ENCODE data around the gene TPT1. TPM values are rescaled to one million over a fixed set of nuclear protein-coding genes. Genes with fewer than 3 reads are reported as not detected.

Gene TPT1
- total RNA-seq, 2 experiments from 2014 or later: 3,981 to 4,076 TPM

DNA sequence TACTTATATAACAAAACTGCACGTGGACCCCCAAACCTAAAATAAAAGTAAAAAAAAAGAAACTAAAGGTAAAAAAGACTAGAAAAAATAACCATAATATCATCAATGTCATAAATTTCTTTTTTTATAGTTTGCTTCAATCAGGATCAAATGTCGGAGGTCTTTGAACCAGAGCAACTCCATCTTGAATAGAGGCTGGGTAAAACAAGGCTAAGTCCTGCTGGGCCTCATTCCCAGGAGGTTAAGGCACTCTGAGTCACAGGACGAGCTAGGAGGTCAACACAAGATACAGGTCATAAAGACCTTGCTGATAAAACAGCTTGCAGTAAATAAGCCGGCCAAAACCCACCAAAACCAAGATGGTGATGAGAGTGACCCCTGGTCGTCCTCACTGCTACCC is 24.0 kb downstream of the TPT1 start:
- Mint-ChIP-seq H3K27ac (no peak overlapping the region), H3K27me3 (ENCODE audit: low read depth) (no peaks in the 10 kb centered on the region), H3K4me3 (no peak overlapping the region), H3K4me1 (ENCODE audit: low read depth) (peaks cover 6% of the 10 kb centered on the region), H3K36me3 (ENCODE audit: low read depth) (no peaks in the 10 kb centered on the region), H3K9me3 (ENCODE audit: insufficient read depth) (no peaks in the 10 kb centered on the region)
- no peak for DNase-seq
- CTCF ChIA-PET: interaction anchor here (1.5 kb wide), 1 partner anchor 14 kb away, joined by 3 read pairs; no protein-coding TSS in a partner anchor
- POLR2A ChIA-PET: no interaction called here
- ATAC-seq: no peak

DNA sequence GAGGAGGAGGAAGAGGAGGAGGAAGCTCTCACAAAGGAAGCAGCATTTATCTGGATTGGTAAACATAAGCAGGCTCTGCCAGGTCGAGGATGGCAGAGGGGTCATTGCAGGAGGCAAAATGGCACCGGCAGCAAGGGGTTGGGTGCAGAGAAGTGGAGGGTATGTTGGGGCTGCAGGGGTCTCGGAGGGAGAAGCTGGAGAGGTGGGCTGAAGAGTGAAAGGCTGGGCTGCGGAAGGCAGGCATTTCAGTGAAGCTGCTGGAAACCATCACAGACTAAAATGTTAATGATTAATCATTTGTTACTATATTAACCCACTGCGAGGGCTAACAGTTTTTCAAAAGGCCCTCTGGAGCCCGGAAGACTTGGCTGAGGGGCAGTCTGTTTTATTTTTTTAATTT is 24.6 kb downstream of the TPT1 start:
- POLR2A ChIA-PET: no interaction called here
- CTCF ChIA-PET: interaction anchor here (1.0 kb wide), 1 partner anchor 270 kb away, joined by 3 read pairs; no protein-coding TSS in a partner anchor
- DNase-seq (no peak), ATAC-seq (no peak)
- Mint-ChIP-seq H3K9me3 (ENCODE audit: insufficient read depth) (no peaks in the 10 kb centered on the region), H3K36me3 (ENCODE audit: low read depth) (no peaks in the 10 kb centered on the region), H3K27ac (no peak overlapping the region), H3K4me1 (ENCODE audit: low read depth) (peaks cover 10% of the 10 kb centered on the region), H3K4me3 (no peak overlapping the region), H3K27me3 (ENCODE audit: low read depth) (no peaks in the 10 kb centered on the region)

GRCh38 chr13:45315520-45316167 is 25.3 kb downstream of the TPT1 start:
- Mint-ChIP-seq H3K27me3 (ENCODE audit: low read depth) (no peaks in the 10 kb centered on the region), H3K36me3 (ENCODE audit: low read depth) (no peaks in the 10 kb centered on the region), H3K4me1 (ENCODE audit: low read depth) (peaks cover 17% of the 10 kb centered on the region), H3K9me3 (ENCODE audit: insufficient read depth) (no peaks in the 10 kb centered on the region), H3K4me3 (no peak overlapping the region), H3K27ac (no peak overlapping the region)
- ChIA-PET CTCF (interaction anchor here (1.0 kb wide), 1 partner anchor 269 kb away, joined by 3 read pairs; no protein-coding TSS in a partner anchor), POLR2A (interaction anchor here (0.6 kb wide), 1 partner anchor 1607 kb away, joined by 3 read pairs; no protein-coding TSS in a partner anchor)
- ATAC-seq (no peak), DNase-seq (no peak)

- no peak for DNase-seq
- Mint-ChIP-seq H3K4me1 (ENCODE audit: low read depth) (peaks cover 19% of the 10 kb centered on the region), H3K27ac (no peak overlapping the region), H3K36me3 (ENCODE audit: low read depth) (no peaks in the 10 kb centered on the region), H3K9me3 (ENCODE audit: insufficient read depth) (no peaks in the 10 kb centered on the region), H3K27me3 (ENCODE audit: low read depth) (peaks cover 4% of the 10 kb centered on the region), H3K4me3 (no peak overlapping the region)
- ATAC-seq: no peak
- POLR2A ChIA-PET: interaction anchor here (0.6 kb wide), 1 partner anchor 1606 kb away, joined by 3 read pairs; no protein-coding TSS in a partner anchor
- CTCF ChIA-PET: no interaction called here
Measured at GRCh38 chr13:45314822-45315221, 26.2 kb downstream of the TPT1 start.

- Mint-ChIP-seq H3K9me3 (ENCODE audit: insufficient read depth) (no peaks in the 10 kb centered on the region), H3K36me3 (ENCODE audit: low read depth) (no peaks in the 10 kb centered on the region), H3K27ac (peak overlapping the region; percentile 32), H3K27me3 (ENCODE audit: low read depth) (peaks cover 6% of the 10 kb centered on the region), H3K4me1 (ENCODE audit: low read depth) (peaks cover 20% of the 10 kb centered on the region), H3K4me3 (peak overlapping the region; percentile 78)
- DNase-seq (no peak), ATAC-seq (no peak)
- ChIA-PET CTCF (interaction anchor here (0.7 to 5.9 kb wide), 5 partner anchors 12 to 263 kb away, joined by 3 to 92 read pairs (median 4); no protein-coding TSS in a partner anchor), POLR2A (no interaction called here)
Measured at GRCh38 chr13:45310341-45311131, 30.4 kb downstream of the TPT1 start.

GRCh38 chr13:45306966-45307365 is 34.0 kb downstream of the TPT1 start:
- ATAC-seq (no peak), DNase-seq (no peak)
- POLR2A ChIA-PET: interaction anchor here (0.6 kb wide), 1 partner anchor 1245 kb away, joined by 3 read pairs; no protein-coding TSS in a partner anchor
- Mint-ChIP-seq H3K27ac (no peak overlapping the region), H3K4me1 (ENCODE audit: low read depth) (peaks cover 19% of the 10 kb centered on the region), H3K4me3 (no peak overlapping the region), H3K36me3 (ENCODE audit: low read depth) (no peaks in the 10 kb centered on the region), H3K27me3 (ENCODE audit: low read depth) (peaks cover 6% of the 10 kb centered on the region), H3K9me3 (ENCODE audit: insufficient read depth) (no peaks in the 10 kb centered on the region)
- CTCF ChIA-PET: interaction anchor here (1.0 to 5.9 kb wide), 5 partner anchors 8 to 260 kb away, joined by 3 to 92 read pairs (median 4); no protein-coding TSS in a partner anchor

DNA sequence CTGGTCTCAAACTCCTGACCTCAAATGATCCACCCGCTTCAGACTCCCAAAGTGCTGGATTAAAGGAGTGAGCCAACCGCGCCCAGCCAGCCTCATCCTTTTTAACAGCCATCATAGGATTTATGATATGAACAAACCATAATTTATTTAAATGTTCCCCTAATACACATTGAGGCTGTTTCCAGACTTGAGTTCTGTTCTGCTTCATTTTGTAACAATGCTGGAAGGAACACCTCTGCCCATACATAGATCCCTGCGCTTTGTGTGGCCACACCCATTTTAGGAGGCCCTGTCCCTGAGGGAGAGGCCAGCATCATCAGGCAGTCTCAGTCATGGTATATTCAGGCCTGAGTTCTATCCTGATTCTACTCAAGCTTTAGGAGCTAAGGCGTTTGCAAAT is 35.9 kb downstream of the TPT1 start:
- POLR2A ChIA-PET: no interaction called here
- Mint-ChIP-seq H3K27me3 (ENCODE audit: low read depth) (peaks cover 4% of the 10 kb centered on the region), H3K27ac (no peak overlapping the region), H3K36me3 (ENCODE audit: low read depth) (no peaks in the 10 kb centered on the region), H3K4me3 (no peak overlapping the region), H3K9me3 (ENCODE audit: insufficient read depth) (no peaks in the 10 kb centered on the region), H3K4me1 (ENCODE audit: low read depth) (peaks cover 3% of the 10 kb centered on the region)
- no peak for DNase-seq
- no peak for ATAC-seq
- CTCF ChIA-PET: interaction anchor here (5.9 kb wide), 1 partner anchor 258 kb away, joined by 92 read pairs; no protein-coding TSS in a partner anchor

GRCh38 chr13:45303866-45304265 is 37.1 kb downstream of the TPT1 start:
- DNase-seq (no peak), ATAC-seq (no peak)
- ChIA-PET POLR2A (no interaction called here), CTCF (interaction anchor here (1.5 to 3.0 kb wide), 3 partner anchors 12 to 820 kb away, joined by 3 to 20 read pairs (median 4); no protein-coding TSS in a partner anchor)
- H3K27me3 Mint-ChIP-seq (ENCODE audit: low read depth): peaks cover 4% of the 10 kb centered on the region
- no peaks in the 10 kb centered on the region for H3K4me1 Mint-ChIP-seq (ENCODE audit: low read depth)
- H3K36me3 Mint-ChIP-seq (ENCODE audit: low read depth): no peaks in the 10 kb centered on the region
- H3K4me3 Mint-ChIP-seq: no peak overlapping the region
- no peaks in the 10 kb centered on the region for H3K9me3 Mint-ChIP-seq (ENCODE audit: insufficient read depth)
- no peak overlapping the region for H3K27ac Mint-ChIP-seq

DNA sequence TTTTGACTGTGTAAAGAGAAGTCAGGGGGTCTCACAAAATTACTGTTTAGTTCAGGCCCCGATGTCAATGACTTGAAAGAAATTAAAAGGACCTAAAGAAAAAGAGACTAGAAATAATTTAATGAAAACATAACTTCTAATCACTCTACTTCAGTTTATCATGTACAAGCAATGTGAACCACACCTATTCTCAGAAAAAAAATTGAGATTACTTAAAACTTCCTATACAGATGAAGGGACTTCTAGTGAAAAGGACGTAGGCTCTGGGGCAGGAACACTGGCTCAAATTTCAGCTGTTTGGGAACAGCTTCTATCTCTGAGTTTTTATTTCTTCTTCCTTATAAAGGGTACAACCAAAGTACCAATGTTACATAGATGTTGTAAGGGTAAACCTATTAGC is 38.0 kb downstream of the TPT1 start:
- DNase-seq (no peak), ATAC-seq (no peak)
- H3K36me3 Mint-ChIP-seq (ENCODE audit: low read depth): no peaks in the 10 kb centered on the region
- no peak overlapping the region for H3K4me3 Mint-ChIP-seq
- ChIA-PET POLR2A (interaction anchor here (0.5 kb wide), 1 partner anchor 146 kb away, joined by 4 read pairs; no protein-coding TSS in a partner anchor), CTCF (interaction anchor here (0.5 to 3.0 kb wide), 5 partner anchors 11 to 819 kb away, joined by 3 to 20 read pairs (median 3); no protein-coding TSS in a partner anchor)
- H3K4me1 Mint-ChIP-seq (ENCODE audit: low read depth): peaks cover 7% of the 10 kb centered on the region
- H3K27me3 Mint-ChIP-seq (ENCODE audit: low read depth): peaks cover 4% of the 10 kb centered on the region
- H3K9me3 Mint-ChIP-seq (ENCODE audit: insufficient read depth): no peaks in the 10 kb centered on the region
- H3K27ac Mint-ChIP-seq: no peak overlapping the region

- DNase-seq (no peak), ATAC-seq (no peak)
- no peak overlapping the region for H3K27ac Mint-ChIP-seq
- H3K9me3 Mint-ChIP-seq (ENCODE audit: insufficient read depth): no peaks in the 10 kb centered on the region
- ChIA-PET POLR2A (interaction anchor here (0.5 kb wide), 1 partner anchor 147 kb away, joined by 4 read pairs; no protein-coding TSS in a partner anchor), CTCF (interaction anchor here (1.0 to 3.0 kb wide), 3 partner anchors 12 to 255 kb away, joined by 3 to 20 read pairs (median 3); no protein-coding TSS in a partner anchor)
- no peak overlapping the region for H3K4me3 Mint-ChIP-seq
- H3K36me3 Mint-ChIP-seq (ENCODE audit: low read depth): peaks cover 2% of the 10 kb centered on the region
- H3K27me3 Mint-ChIP-seq (ENCODE audit: low read depth): peaks cover 4% of the 10 kb centered on the region
- peaks cover 12% of the 10 kb centered on the region for H3K4me1 Mint-ChIP-seq (ENCODE audit: low read depth)
Measured at GRCh38 chr13:45302507-45302906, 38.5 kb downstream of the TPT1 start.

- peaks cover 2% of the 10 kb centered on the region for H3K27me3 Mint-ChIP-seq (ENCODE audit: low read depth)
- CTCF ChIA-PET: no interaction called here
- POLR2A ChIA-PET: no interaction called here
- ATAC-seq: no peak
- H3K27ac Mint-ChIP-seq: no peak overlapping the region
- peaks cover 8% of the 10 kb centered on the region for H3K36me3 Mint-ChIP-seq (ENCODE audit: low read depth)
- H3K4me1 Mint-ChIP-seq (ENCODE audit: low read depth): peaks cover 20% of the 10 kb centered on the region
- DNase-seq: no peak
- H3K9me3 Mint-ChIP-seq (ENCODE audit: insufficient read depth): no peaks in the 10 kb centered on the region
- no peak overlapping the region for H3K4me3 Mint-ChIP-seq
Measured at GRCh38 chr13:45301263-45301662, 39.7 kb downstream of the TPT1 start.

All from activated CD8-positive, alpha-beta T cell treated with anti-CD3 and anti-CD28 coated beads, Interleukin-2, amount 10 ng/mL, durations not matched to agents 7 days and 5 days (primary cell).